K562 (cell line): ENCODE data around the gene RNPEP. TPM values are rescaled to one million over a fixed set of nuclear protein-coding genes. Genes with fewer than 3 reads are reported as not detected.

ENCODE experiments used
- PURB ChIP-seq: sonication (generic); formaldehyde crosslinking; IDR thresholded peaks from 2 replicates; pipeline ENCODE4 v1.9.0; 2021; ENCODE audit warnings: low read depth, mild to moderate bottlenecking, missing genetic modification reagents
- ZBED1 ChIP-seq: IDR thresholded peaks from 2 replicates; pipeline ENCODE4 v1.6.1; 2014
- ZFP30 ChIP-seq: fragments of 250-450 bp; sonication (Bioruptor Pico); IDR thresholded peaks from 2 replicates; pipeline ENCODE4 v1.8.0; 2022; ENCODE audit warnings: moderate library complexity, mild to moderate bottlenecking, inconsistent platforms, borderline replicate concordance
- polyA plus RNA-seq, 8 experiments: library from polyadenylated mRNA; depleted of rRNA in 4 of 8; stranded (reverse) in 5 of 8; unstranded in 3 of 8; fragments of >200 nt; fragmentation: Nextera tagmentation in 2 of 8; fragmentation: Illumina TruSeq in 1 of 8; extraction: Ambion mirVana in 2 of 8; extraction: Trizol in 1 of 8; gene quantifications; 2 replicates each; pipeline versions ENCODE4 v1.2.1 to v1.2.3, GENCODE V29; 2011 to 2014; ENCODE audit warnings: inconsistent platforms in 1 of 8, missing spikeins in 1 of 8
- total RNA-seq, 7 experiments: library from RNA; depleted of rRNA in 6 of 7; stranded (reverse); fragments of >200 nt in 6 of 7; fragmentation: Illumina TruSeq in 2 of 7; extraction: Trizol in 2 of 7; gene quantifications; 2 replicates each; pipeline versions ENCODE4 v1.2.1 to v1.2.3, GENCODE V29; 2011 to 2021; ENCODE audit warnings: low replicate concordance in 1 of 7
- TF ChIP-seq, protein P1 (sequence below): fragments of 250-450 bp; sonication (Bioruptor Pico); IDR thresholded peaks from 2 replicates; pipeline ENCODE4 v1.9.0; 2021; ENCODE audit warnings: mild to moderate bottlenecking, inconsistent platforms
- TF ChIP-seq, protein P2 (sequence below), 2 experiments: IDR thresholded peaks in 1 of 2; conservative IDR thresholded peaks in 1 of 2; 2 replicates each; pipeline ENCODE4 v1.6.1; 2016; ENCODE audit warnings: low read depth in 2 of 2, mild to moderate bottlenecking in 1 of 2, missing compliant biosample characterization in 1 of 2, missing genetic modification characterization in 1 of 2, moderate library complexity in 1 of 2

Gene RNPEP
- total and polyA plus RNA-seq, 9 of the 15 experiments (the other 6 are each of a cell fraction or from before 2014, with no cell fraction given) = 27.5 to 131 (median 63.4) TPM

DNA sequence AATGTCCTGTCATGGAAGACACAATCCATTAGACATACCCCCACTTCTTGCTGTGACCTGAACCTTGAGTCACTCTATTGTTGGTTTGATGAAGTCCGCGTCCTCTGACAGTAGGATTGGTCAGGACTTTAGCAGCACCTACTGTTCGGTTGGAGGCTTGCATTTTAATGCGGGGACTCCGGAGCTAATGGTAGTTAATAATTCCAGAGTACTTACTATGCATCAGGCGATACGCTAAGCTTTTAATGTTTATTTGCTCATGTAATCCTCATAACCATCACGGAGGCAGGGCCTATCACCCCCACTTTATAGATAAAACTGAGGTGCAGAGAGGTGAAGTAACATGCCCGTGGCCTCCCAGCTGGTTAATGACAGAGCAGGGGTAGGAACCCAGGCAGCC is 20.1 kb downstream of the RNPEP start (continued):
- TF ChIP-seq, protein P1, sequence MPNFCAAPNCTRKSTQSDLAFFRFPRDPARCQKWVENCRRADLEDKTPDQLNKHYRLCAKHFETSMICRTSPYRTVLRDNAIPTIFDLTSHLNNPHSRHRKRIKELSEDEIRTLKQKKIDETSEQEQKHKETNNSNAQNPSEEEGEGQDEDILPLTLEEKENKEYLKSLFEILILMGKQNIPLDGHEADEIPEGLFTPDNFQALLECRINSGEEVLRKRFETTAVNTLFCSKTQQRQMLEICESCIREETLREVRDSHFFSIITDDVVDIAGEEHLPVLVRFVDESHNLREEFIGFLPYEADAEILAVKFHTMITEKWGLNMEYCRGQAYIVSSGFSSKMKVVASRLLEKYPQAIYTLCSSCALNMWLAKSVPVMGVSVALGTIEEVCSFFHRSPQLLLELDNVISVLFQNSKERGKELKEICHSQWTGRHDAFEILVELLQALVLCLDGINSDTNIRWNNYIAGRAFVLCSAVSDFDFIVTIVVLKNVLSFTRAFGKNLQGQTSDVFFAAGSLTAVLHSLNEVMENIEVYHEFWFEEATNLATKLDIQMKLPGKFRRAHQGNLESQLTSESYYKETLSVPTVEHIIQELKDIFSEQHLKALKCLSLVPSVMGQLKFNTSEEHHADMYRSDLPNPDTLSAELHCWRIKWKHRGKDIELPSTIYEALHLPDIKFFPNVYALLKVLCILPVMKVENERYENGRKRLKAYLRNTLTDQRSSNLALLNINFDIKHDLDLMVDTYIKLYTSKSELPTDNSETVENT (CRISPR knock-in tag) = no peak
- TF ChIP-seq ZFP30 (CRISPR knock-in tag) (no peak), ZBED1 (no peak), PURB (CRISPR knock-in tag) (no peak)
- TF ChIP-seq, protein P2, sequence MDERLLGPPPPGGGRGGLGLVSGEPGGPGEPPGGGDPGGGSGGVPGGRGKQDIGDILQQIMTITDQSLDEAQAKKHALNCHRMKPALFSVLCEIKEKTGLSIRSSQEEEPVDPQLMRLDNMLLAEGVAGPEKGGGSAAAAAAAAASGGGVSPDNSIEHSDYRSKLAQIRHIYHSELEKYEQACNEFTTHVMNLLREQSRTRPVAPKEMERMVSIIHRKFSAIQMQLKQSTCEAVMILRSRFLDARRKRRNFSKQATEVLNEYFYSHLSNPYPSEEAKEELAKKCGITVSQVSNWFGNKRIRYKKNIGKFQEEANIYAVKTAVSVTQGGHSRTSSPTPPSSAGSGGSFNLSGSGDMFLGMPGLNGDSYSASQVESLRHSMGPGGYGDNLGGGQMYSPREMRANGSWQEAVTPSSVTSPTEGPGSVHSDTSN (CRISPR knock-in tag; IDR thresholded peaks at IDR 0.05; ENCODE audit: low read depth) = no peak
- TF ChIP-seq, protein P2 (tag; conservative IDR thresholded peaks at IDR 0.05; ENCODE audit: low read depth) = no peak
